HG03565 (cell line): Measurements from ENCODE around the gene TNFRSF19.
"Not testable (repeated sequence)": the region's sequence is repeated elsewhere in the genome, so short reads cannot be mapped to it uniquely, and the experiment has no call there.

Experiments
- ATAC-seq: cut with Tn5 transposase; IDR thresholded peaks from one replicate; pipeline ENCODE4 v1.9.1; 2021; ENCODE audit warnings: mild to moderate bottlenecking, moderate library complexity; ENCODE audit not compliant: unreplicated experiment

The TNFRSF19 gene

DNA sequence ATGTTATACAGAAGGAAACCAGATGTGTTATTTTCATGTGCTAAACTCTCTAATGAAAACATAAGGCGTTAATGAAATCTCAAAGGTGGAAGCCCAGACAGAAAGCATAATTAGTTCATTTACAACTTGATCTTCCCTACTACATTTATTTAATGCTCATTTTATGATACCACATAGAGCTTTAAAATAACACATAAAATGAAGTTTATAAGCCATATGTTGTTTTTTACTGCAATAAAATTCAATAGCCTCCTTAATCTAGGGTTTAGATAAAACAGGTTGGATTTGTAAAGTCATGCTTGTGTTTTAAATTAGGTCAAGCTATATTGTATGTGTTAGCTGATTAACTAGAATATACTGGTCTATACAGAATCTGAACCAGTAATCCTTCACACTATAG is 81.2 kb downstream of the TNFRSF19 start:
- no peak for ATAC-seq

DNA sequence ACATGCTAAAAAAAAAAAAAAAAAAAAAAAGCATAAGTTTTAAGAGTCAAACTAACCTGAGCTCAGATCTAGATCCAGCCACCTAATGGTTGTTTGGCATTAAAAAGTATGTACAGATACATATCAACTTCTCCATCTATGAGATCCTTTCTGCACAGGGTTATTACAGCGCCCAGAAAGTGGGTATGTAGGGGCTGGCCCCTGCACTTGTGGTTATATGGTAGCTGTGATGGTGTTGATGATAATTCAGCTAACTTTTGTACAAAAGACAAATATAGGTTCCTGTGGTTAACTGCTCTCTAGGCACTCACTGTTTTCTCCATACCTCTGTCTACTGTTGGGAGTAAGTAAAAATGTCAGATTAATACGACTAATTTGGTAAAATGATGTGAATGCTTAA is 81.7 kb downstream of the TNFRSF19 start:
- ATAC-seq: no peak

DNA sequence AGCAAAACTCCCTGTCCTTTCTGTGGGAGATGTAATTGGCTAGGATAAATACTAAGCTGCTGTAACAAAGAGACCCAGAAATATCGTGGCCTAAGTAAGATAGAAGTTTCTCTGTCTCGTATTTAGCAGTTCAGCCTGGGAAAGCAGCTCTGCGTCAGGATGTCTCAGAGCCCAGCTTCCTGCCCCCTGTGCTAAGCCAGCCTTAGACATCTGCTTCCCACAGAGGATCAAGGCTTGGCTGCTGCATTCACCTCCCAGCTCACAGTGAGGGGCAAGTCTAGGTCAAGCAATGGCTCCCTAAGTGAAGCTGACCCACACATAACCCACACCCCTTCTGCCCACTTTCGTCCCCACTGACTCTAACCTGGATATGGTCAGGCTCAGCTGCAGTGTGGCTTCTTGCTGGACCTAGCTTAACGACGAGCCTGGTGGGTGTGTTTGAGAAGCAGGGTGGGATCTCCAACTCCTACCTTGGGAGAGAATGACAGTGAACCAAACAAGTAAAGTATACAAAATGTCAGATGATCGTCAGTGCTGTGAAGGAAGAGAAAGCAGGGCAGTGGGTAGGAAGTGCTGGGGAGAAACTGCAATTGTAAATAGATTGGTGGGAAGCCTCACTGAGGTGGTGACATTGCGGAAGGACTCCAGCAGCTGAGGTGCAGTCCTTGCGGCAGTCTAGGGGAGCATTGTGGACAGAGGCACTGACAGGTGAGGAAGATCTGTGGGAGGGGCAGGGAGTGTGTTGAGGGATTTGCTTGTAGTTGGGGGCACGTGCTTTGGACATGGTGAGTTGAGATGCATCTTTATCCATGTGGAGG is 82.9 kb downstream of the TNFRSF19 start:
- no peak for ATAC-seq

DNA sequence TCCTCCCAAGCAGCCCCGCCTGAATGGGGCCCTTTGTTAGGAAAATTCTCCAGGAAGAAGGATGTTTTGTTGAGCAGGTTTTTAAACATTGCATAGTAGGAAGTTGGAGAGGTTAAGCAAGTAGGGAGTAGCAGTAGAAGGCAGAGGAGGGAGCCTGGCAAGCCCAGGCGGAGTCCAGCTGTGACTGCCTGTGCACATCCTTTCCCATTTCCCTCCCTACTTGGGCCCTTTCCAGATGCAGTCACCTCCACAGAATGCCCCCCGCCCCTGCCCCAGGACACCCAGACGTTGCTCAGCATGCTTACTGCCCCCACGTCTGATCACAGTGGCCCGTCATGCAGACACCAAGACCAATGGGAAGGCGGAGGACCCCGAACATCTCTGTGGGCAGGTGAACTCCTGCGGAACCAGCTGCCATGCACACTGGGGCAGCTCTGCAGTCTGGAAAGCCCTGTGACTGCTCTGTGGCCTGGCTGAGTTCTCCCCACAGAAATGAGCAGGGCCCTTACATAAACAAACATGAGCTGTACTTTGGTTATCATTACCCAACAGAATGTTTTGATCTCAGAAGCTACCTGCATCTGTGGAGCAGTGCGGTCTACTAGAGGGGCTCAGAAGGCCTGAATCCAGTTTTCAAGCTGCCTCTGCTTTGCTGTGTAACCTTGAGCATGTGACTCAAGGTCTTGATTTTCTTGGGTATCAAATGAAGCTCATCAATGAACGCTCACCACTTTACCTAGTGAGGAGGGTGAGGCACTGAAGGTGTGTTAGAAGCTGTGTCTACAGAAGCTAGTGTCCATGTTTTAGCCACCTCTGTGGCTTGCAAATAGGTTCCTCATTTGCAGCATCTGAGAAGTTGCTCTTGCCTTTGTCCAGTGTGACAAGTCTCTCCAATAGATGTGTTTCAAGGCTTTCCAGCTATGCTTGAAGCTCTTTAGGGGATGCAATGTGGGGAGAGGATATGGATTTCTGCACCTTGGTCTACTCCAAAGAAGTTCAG is 84.2 kb downstream of the TNFRSF19 start:
- no peak for ATAC-seq

DNA sequence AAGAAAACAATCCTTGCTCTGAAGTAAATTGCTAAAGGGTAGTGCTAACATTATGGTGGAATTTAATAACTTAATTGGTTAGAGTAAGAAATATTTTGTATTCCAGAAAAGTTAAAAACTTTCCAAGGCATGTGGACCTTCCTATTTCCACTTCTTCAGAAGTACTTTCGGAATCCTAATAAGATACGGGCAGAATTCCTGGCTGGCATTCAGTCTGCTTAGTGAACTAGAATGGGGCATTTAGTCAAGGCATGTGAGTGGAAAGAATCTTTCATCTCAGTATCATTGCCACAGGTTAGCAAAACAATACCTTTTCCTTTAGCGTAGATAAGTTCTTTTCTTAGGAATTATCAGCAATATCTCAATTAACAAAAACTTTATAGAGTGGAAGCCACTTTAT is 85.1 kb downstream of the TNFRSF19 start:
- no peak for ATAC-seq

DNA sequence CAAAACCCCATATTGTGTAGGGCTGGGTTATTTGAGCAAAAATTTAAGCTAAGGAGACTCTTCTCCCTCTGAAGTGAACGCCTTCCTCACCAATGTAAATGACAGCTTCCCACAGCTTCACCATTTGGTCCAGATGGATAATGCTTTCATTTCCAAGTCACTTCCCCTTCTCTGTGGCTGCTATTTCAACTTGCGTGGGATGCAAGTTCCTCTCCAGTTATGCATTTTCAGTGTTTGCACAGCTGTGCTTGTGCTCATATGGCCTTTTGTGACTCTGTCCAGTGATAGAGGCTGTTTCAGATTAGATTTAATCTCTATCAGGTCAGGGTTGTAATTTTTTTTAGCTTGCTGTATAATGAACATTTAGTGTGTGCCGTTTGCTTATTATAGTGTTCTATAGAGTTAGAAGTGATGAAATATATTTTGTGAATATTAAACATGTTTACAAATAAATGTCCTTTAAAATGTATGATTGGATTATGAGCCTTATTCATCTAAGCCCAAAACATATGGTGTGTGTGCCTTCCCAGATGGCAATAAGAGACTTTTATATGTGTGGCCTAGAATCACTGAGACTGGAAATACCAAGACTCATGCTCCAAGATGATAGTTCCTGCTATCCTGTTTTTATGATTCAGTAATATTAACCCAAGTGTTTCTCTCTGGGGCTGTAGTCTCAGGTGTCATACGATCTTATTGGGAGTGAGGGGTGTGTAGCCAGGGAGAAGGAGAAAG is 86.6 kb downstream of the TNFRSF19 start:
- peak; percentile 79 for ATAC-seq

DNA sequence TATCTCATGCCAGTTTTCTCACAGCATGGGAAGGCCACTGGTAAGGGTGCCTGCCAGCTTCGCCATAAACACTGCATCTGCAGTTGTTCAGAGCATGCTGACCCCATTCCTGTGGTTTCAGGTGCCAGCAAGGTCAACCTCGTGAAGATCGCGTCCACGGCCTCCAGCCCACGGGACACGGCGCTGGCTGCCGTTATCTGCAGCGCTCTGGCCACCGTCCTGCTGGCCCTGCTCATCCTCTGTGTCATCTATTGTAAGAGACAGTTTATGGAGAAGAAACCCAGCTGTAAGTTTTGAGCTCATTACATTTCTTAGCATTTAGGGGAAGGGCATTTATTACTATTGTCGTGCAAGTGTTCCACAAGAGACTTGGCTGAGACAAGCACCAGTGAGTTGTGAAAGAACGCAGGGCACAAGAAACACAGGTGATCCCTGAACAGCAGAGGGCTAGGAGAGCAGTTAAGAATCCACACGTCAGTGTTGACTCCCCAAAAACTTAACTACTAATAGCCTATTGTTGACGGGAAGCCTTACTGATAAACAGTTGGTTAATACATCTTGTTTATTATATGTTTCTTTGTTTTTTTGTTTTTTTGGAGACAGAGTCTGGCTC is 88.8 kb downstream of the TNFRSF19 start:
- no peak for ATAC-seq

DNA sequence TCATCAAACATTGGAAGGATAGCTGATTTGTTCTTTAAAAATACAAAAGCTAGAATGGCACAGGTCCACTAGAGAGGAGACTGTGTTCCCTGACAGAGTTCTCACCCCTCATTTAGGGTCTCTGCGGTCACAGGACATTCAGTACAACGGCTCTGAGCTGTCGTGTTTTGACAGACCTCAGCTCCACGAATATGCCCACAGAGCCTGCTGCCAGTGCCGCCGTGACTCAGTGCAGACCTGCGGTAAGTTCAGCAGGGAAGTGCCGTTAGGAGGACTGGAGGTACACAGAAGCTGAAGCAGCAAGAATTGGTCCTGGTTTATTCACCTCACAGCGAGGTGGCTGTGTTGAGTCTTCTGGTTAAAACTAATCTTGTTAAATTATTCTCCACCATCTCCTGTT is 90.0 kb downstream of the TNFRSF19 start:
- ATAC-seq: no peak

DNA sequence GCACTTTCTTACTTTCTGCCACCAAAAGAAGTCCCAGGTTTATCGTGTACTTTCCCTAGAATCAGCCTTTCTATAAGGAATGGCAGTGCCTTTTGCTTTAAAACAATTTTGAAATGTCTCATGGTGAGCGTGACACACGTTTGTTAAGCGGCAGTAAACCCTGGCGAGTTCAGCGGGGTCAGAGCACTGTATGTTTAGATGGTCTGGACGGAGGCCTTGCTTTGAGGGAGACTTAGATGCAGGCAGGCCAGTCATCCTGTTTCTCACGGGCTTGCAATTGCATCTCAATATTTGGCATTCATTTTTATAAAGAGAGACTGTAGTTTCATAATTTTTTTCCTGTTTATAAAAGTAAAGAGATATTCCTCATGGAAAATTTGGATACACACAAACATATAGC is 96.4 kb downstream of the TNFRSF19 start:
- no peak for ATAC-seq

DNA sequence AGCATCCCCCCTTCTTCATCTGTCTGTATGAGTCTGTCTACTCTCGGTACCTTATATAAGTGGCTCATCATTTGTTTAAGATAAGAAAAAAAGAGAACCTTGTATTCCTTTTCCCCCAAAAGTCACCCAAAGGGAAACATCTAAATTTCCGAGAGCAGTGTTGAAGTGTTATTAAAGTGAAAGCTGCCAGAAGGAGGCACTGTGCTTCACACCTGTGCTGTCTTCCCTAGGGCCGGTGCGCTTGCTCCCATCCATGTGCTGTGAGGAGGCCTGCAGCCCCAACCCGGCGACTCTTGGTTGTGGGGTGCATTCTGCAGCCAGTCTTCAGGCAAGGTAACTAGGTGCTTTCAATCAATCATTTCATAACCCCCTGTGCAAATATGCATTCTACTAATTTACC is 97.5 kb downstream of the TNFRSF19 start:
- no peak for ATAC-seq

DNA sequence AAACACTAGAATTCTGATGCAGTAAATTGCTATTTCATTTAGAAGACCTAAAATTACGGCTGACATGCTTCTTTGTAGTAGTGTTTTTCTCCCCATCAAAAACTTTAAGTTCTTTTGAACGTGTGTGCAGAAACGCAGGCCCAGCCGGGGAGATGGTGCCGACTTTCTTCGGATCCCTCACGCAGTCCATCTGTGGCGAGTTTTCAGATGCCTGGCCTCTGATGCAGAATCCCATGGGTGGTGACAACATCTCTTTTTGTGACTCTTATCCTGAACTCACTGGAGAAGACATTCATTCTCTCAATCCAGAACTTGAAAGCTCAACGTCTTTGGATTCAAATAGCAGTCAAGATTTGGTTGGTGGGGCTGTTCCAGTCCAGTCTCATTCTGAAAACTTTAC is 98.3 kb downstream of the TNFRSF19 start:
- no peak for ATAC-seq

DNA sequence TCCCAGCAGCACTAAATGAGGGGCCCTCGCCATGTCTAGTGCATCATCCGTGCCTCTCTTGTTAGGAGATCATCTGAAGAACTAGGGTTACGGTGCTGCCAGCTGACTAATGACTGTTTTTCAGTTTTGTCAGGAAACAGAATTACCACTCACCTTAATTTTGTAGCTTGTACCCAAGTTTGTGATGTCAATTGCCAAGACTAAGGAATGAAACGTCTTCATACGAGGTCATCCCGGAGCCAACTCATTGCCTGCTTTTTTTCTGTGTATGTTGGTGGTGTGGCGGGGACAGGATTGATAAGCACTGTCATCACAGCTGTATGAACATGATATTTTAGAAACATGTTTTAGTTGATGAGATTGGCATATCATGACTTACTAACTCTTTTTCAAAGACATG is 100.6 kb downstream of the TNFRSF19 start:
- no peak for ATAC-seq

DNA sequence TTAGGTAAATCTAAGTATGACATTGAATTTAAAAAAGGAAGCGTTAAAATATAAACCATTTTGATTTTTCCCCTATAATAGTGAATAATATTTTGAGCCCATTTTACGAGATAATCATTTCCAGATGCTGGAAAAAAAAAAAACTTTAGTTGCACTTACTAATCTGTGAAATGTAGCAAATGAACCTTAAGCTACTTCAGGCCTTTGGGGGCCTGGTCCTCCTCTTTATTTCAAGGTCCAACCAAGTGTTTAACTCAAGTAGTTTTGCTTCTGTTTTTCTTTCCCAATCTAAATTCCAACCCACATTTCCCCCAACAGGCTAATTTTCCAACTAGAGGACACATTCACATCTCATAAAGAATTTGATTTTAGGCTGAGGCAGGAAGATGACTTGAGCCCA is 101.2 kb downstream of the TNFRSF19 start:
- ATAC-seq: no peak

DNA sequence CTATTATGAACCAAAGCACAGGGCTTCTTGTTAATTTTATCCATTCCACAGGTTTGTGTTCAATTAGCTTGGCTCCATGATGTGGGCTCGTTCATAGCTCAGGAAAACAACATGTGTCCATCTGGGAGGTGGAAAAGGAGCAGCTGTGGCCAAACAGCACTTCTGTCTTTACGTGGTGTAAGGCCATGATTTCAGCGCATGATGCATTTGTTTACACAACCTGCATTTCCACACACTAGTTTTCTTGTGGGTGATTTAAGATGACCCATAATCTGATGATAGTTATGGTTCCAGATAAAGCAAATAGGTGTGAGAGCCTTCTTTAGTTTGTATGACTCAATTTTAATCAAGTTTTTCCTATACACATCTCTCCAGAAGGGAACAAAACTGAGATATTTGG is 101.7 kb downstream of the TNFRSF19 start:
- ATAC-seq: no peak

DNA sequence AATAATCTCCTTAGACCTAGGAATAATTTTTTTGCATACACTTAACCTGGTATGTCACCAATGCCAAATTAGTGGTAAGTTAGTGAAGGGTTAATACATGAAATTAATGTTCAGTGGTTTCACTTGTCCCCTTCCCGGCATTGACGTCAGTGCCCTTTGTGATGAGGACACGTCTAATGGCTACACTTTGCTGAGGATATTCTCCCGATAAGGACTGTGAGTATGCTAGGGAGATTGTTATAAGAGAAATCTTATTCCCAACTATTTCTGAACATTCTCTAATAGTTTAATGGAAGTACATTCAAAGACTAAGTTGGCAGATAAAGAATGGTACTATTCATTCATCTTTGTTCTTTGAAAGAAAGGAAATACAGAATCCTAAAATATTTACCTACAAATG is 102.4 kb downstream of the TNFRSF19 start:
- ATAC-seq: no peak

DNA sequence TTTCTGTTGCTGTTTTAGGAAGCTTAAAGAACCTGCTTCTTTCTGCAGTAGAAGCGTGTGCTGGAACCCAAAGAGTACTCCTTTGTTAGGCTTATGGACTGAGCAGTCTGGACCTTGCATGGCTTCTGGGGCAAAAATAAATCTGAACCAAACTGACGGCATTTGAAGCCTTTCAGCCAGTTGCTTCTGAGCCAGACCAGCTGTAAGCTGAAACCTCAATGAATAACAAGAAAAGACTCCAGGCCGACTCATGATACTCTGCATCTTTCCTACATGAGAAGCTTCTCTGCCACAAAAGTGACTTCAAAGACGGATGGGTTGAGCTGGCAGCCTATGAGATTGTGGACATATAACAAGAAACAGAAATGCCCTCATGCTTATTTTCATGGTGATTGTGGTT is 103.1 kb downstream of the TNFRSF19 start:
- no peak for ATAC-seq

DNA sequence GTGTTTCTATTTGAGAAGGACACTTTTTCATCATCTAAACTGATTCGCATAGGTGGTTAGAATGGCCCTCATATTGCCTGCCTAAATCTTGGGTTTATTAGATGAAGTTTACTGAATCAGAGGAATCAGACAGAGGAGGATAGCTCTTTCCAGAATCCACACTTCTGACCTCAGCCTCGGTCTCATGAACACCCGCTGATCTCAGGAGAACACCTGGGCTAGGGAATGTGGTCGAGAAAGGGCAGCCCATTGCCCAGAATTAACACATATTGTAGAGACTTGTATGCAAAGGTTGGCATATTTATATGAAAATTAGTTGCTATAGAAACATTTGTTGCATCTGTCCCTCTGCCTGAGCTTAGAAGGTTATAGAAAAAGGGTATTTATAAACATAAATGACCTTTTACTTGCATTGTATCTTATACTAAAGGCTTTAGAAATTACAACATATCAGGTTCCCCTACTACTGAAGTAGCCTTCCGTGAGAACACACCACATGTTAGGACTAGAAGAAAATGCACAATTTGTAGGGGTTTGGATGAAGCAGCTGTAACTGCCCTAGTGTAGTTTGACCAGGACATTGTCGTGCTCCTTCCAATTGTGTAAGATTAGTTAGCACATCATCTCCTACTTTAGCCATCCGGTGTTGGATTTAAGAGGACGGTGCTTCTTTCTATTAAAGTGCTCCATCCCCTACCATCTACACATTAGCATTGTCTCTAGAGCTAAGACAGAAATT is 103.8 kb downstream of the TNFRSF19 start:
- no peak for ATAC-seq

DNA sequence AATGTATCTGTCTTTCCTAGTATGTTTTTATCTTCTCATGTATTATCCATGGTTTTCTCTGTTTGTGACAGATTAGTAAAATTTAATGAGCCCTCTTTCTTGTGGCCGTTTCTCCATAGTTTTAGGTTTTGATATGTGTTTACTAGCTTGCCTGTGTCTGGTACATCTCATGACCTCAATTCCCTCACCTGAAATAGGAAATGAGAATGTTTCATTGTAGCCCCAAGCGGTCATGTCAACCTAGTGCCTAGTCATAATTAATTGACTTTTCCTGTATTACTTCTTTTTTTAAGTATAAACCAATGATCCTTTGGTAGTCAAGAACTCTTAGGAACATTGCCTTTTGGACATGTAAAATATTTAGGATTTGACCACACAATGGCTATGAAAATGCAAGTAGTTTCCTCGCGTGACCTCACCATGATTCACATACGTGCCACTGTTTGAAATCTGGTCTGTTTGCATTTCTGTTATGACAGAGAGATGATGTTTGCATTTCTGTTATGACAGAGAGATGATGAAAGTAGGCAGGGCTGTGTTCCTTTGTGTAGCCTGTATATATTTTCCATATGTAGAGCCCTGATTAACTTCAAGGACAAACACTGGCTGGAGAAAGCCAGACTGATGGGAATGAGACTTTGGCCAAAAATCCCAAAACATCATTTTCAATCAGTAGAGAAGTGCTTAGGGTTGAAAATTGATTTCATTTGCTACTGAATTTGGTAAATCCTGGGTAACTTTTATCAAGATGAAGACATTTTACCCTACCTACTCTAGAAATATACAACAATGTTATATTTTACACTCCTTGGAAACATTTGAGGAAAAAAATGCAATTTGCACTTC is 104.8 kb downstream of the TNFRSF19 start:
- ATAC-seq: no peak

DNA sequence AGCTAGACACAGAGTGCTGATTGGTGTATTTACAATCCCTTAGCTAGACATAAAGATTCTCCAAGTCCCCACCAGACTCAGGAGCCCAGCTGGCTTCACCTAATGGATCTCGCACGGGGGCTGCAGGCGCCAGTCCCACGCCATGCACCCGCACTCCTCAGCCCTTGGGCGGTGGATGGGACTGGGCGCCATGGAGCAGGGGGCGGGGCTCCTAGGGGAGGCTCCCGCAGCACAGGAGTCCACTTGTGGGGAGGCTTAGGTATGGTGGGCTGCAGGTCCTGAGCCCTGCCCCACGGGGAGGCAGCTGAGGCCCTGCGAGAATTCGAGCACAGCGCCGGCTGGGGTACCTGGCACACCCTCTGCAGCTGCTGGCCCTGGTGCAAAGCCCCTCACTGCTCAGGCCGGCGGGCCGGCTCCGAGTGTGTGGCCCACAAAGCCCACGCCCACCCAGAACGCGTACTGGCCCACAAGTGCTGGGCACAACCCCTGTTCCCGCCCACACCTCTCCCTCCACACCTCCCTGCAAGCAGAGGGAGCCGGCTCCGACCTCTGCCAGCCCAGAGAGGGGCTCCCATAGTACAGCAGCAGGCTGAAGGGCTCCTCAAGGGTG is 107.6 kb downstream of the TNFRSF19 start:
- not testable (repeated sequence) for ATAC-seq
